ENCODE data around the gene DNAJC3. TPM values are rescaled to one million over a fixed set of nuclear protein-coding genes. Genes with fewer than 3 reads are reported as not detected.

Gene DNAJC3

DNA sequence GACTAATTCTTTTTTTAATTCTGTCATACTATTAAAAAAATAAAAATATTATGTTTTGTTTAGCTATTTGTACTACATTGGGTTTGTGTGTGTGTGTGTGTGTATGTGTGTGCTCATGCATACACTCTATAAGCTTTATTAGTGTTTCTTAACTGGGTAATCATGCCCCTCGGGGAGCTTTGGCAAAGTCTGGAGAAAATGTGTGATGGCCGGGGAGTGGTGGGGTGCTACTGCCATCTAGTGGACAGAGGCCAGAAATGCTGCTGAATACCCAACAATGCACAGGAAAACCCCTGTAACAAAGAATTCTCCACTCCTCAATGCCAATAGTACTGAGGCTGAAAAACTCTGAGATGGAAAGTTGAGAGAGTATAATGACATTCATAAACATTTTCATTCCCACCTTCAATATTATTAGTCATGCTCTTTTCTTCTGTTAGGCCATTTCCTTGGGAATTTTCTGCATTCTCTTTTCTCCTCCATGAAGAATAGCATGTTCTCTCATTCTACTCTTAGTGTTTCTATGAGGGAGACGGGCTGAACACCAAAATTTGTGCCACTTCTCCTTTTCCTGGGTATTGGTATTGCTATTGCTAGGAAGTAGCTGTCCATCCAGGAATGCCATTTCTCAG is 157.3 kb downstream of the DNAJC3 start:
- H2AFZ ChIP-seq (ENCODE audit: low read length), result no peak overlapping the region
- H3K4me3 ChIP-seq (ENCODE audit: low read length in 2 of 2), result no peak overlapping the region
- no peak overlapping the region for H2AK5ac ChIP-seq (ENCODE audit: low read depth, low read length)
- H3K18ac ChIP-seq (ENCODE audit: low read length), result no peak overlapping the region
- H2BK5ac ChIP-seq (ENCODE audit: low read length), result no peak overlapping the region
- H3K9me3 ChIP-seq (replicated peaks in 1 of 2; ENCODE audit: control insufficient read depth in 2 of 2, insufficient read depth in 1 of 2, low read depth in 1 of 2, low read length in 2 of 2), result peaks cover 0 to 19% of the 10 kb centered on the region in 2 donors
- H3K23ac ChIP-seq (ENCODE audit: low read depth, low read length, poor library complexity), result no peak overlapping the region
- no peaks in the 10 kb centered on the region for H3K79me1 ChIP-seq (ENCODE audit: low read depth, low read length)
- peak; percentile 74 for DNase-seq (ENCODE audit: low spot score)
- no peak overlapping the region for H2BK120ac ChIP-seq (ENCODE audit: low read depth, low read length)
- no peaks in the 10 kb centered on the region for H3K4me1 ChIP-seq (ENCODE audit: control insufficient read depth in 2 of 2, insufficient read depth in 1 of 2, low read depth in 1 of 2, low read length in 2 of 2)
- no peak overlapping the region for H4K91ac ChIP-seq (ENCODE audit: low read depth, low read length, poor library complexity)
- no peak overlapping the region for H2BK15ac ChIP-seq (ENCODE audit: low read length)
- H3K36me3 ChIP-seq (replicated peaks in 1 of 2; ENCODE audit: control insufficient read depth in 2 of 2, insufficient read depth in 2 of 2, low read length in 2 of 2), result peaks cover 0 to 14% of the 10 kb centered on the region in 2 donors
- no peak overlapping the region for H3K14ac ChIP-seq (ENCODE audit: low read length)
- H2BK12ac ChIP-seq (ENCODE audit: low read length), result no peak overlapping the region
- no peak overlapping the region for H3K9ac ChIP-seq (ENCODE audit: low read depth, low read length, poor library complexity)
- H4K8ac ChIP-seq (ENCODE audit: low read depth, low read length), result no peak overlapping the region
- no peak overlapping the region for H3K4ac ChIP-seq (ENCODE audit: low read length)
- no peak overlapping the region for H3K27ac ChIP-seq (replicated peaks; ENCODE audit: low read length)
- H3K4me2 ChIP-seq (ENCODE audit: insufficient read depth, low read length, poor library complexity, severe bottlenecking), result no peak overlapping the region
- no CpG with 5 or more reads among the region's 3 CpGs for WGBS, 2 donors (ENCODE audit: extremely low coverage in 2 of 2, insufficient read length in 2 of 2, insufficient replicate concordance in 1 of 2)
- H3K27me3 ChIP-seq (ENCODE audit: control insufficient read depth in 3 of 3, insufficient read depth in 3 of 3, low read depth in 1 of 3, low read length in 3 of 3), result no peaks in the 10 kb centered on the region

DNA sequence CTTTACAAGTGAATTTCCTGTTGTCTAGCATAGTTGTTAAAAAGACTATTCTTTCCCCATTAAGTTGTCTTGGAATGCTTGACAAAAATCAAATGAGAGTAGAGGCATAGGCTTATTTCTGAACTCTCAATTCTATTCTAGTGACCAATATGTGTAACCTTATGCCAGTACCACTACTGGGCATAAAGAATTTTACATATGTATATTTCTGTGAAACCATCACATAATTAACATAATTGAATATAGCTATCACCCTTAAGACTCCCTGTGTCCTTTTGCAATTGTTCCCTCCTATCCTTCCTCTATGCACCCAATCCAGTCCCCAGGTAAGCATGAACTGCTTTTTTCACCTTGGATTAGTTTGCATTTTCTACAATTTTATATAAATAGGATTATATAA is 165.0 kb downstream of the DNAJC3 start:
- Histone ChIP-seq H3K9ac (ENCODE audit: low read depth, low read length, poor library complexity) (no peak overlapping the region), H3K4ac (ENCODE audit: low read length) (no peak overlapping the region), H3K4me2 (ENCODE audit: insufficient read depth, low read length, poor library complexity, severe bottlenecking) (no peak overlapping the region), H4K91ac (ENCODE audit: low read depth, low read length, poor library complexity) (no peak overlapping the region), H2BK120ac (ENCODE audit: low read depth, low read length) (no peak overlapping the region), H2AK5ac (ENCODE audit: low read depth, low read length) (no peak overlapping the region), H2BK12ac (ENCODE audit: low read length) (no peak overlapping the region), H3K36me3 (replicated peaks in 1 of 2; ENCODE audit: control insufficient read depth in 2 of 2, insufficient read depth in 2 of 2, low read length in 2 of 2) (peaks cover 3 to 12% of the 10 kb centered on the region in 2 donors), H2BK15ac (ENCODE audit: low read length) (no peak overlapping the region), H3K9me3 (replicated peaks in 1 of 2; ENCODE audit: control insufficient read depth in 2 of 2, insufficient read depth in 1 of 2, low read depth in 1 of 2, low read length in 2 of 2) (peaks cover 3 to 34% of the 10 kb centered on the region in 2 donors), H3K79me1 (ENCODE audit: low read depth, low read length) (no peaks in the 10 kb centered on the region), H2BK5ac (ENCODE audit: low read length) (no peak overlapping the region), H3K14ac (ENCODE audit: low read length) (no peak overlapping the region), H3K4me3 (ENCODE audit: low read length in 2 of 2) (no peak overlapping the region), H2AFZ (ENCODE audit: low read length) (no peak overlapping the region), H3K27ac (replicated peaks; ENCODE audit: low read length) (no peak overlapping the region), H3K23ac (ENCODE audit: low read depth, low read length, poor library complexity) (no peak overlapping the region), H3K27me3 (ENCODE audit: control insufficient read depth in 3 of 3, insufficient read depth in 3 of 3, low read depth in 1 of 3, low read length in 3 of 3) (no peaks in the 10 kb centered on the region), H4K8ac (ENCODE audit: low read depth, low read length) (no peak overlapping the region), H3K18ac (ENCODE audit: low read length) (no peak overlapping the region), H3K4me1 (ENCODE audit: control insufficient read depth in 2 of 2, insufficient read depth in 1 of 2, low read depth in 1 of 2, low read length in 2 of 2) (no peaks in the 10 kb centered on the region)
- no peak for DNase-seq (ENCODE audit: low spot score)

DNA sequence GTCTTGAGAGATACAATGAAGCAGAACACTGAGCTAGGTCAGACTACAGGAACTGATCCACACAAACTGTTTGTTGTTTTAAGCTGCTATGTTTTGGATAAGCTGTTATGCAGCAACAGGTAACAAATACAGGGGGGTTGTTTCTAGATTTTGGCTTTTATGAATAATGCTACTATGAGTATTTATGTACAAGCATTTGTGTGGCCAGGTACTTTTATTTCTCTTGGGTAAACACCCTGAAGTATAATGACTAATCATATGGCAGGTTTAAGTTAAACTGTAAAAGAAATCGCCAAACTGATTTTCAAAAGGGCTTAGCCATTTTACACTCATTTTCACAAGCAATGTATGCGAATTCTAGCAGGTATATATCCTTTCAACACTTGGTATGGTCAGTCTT is 166.0 kb downstream of the DNAJC3 start:
- H3K4me2 ChIP-seq (ENCODE audit: insufficient read depth, low read length, poor library complexity, severe bottlenecking), result no peak overlapping the region
- H3K27me3 ChIP-seq (ENCODE audit: control insufficient read depth in 3 of 3, insufficient read depth in 3 of 3, low read depth in 1 of 3, low read length in 3 of 3), result no peaks in the 10 kb centered on the region
- WGBS, 2 donors (ENCODE audit: extremely low coverage in 2 of 2, insufficient read length in 2 of 2, insufficient replicate concordance in 1 of 2), result no CpG with 5 or more reads among the region's 2 CpGs
- no peak overlapping the region for H2BK12ac ChIP-seq (ENCODE audit: low read length)
- no peak overlapping the region for H3K27ac ChIP-seq (replicated peaks; ENCODE audit: low read length)
- H3K79me1 ChIP-seq (ENCODE audit: low read depth, low read length), result no peaks in the 10 kb centered on the region
- H2BK5ac ChIP-seq (ENCODE audit: low read length), result no peak overlapping the region
- no peak overlapping the region for H3K9ac ChIP-seq (ENCODE audit: low read depth, low read length, poor library complexity)
- peaks cover 3 to 28% of the 10 kb centered on the region in 2 donors for H3K9me3 ChIP-seq (replicated peaks in 1 of 2; ENCODE audit: control insufficient read depth in 2 of 2, insufficient read depth in 1 of 2, low read depth in 1 of 2, low read length in 2 of 2)
- H3K36me3 ChIP-seq (replicated peaks in 1 of 2; ENCODE audit: control insufficient read depth in 2 of 2, insufficient read depth in 2 of 2, low read length in 2 of 2), result peaks cover 3 to 13% of the 10 kb centered on the region in 2 donors
- no peak overlapping the region for H2AK5ac ChIP-seq (ENCODE audit: low read depth, low read length)
- H3K4me1 ChIP-seq (ENCODE audit: control insufficient read depth in 2 of 2, insufficient read depth in 1 of 2, low read depth in 1 of 2, low read length in 2 of 2), result no peaks in the 10 kb centered on the region
- H3K14ac ChIP-seq (ENCODE audit: low read length), result no peak overlapping the region
- H3K4ac ChIP-seq (ENCODE audit: low read length), result no peak overlapping the region
- H4K8ac ChIP-seq (ENCODE audit: low read depth, low read length), result no peak overlapping the region
- no peak overlapping the region for H3K18ac ChIP-seq (ENCODE audit: low read length)
- H2AFZ ChIP-seq (ENCODE audit: low read length), result no peak overlapping the region
- H2BK15ac ChIP-seq (ENCODE audit: low read length), result no peak overlapping the region
- H3K4me3 ChIP-seq (ENCODE audit: low read length in 2 of 2), result no peak overlapping the region
- H2BK120ac ChIP-seq (ENCODE audit: low read depth, low read length), result no peak overlapping the region
- DNase-seq (ENCODE audit: low spot score), result no peak
- no peak overlapping the region for H4K91ac ChIP-seq (ENCODE audit: low read depth, low read length, poor library complexity)
- no peak overlapping the region for H3K23ac ChIP-seq (ENCODE audit: low read depth, low read length, poor library complexity)

Small RNA genes within 50 kb of the gene (small RNA-seq; reads per million reads assigned to genes)
- gene HMGN1P24 (ENCODE audit: insufficient read depth), result not detected

Data from neuronal stem cell (in vitro differentiated cells).